Heart left ventricle (tissue), 13 donors: ENCODE measurements around the gene MICU1.

Source experiments
- POLR2A ChIP-seq, 2 donors: fragments of 450-650 bp; IDR thresholded peaks; one replicate each; pipeline ENCODE4 v1.6.1; 2017; ENCODE audit warnings: antibody characterized with exemption in 2 of 2, mild to moderate bottlenecking in 2 of 2, moderate library complexity in 2 of 2
- TF ChIP-seq, protein P1 (sequence below), 12 donors: fragments of 200-600 bp; sonication (generic) in 4 of 12; IDR thresholded peaks; one replicate each; pipeline versions ENCODE4 v1.5.0 to v1.8.0; 2018 to 2022; ENCODE audit warnings: antibody characterized with exemption in 12 of 12, mild to moderate bottlenecking in 5 of 12
- donor health status: ischemic (EF 13 %, LVEDD 7.1; RV severe dilation, severe dysfunction).
- donor health status: DM: no; HTN: yes; CAD: no.
- donor health status: DM: no; HTN: no; CAD: no.
- donor health status: ischemic (EF 25% LVEDD 6.9; RV normal size, moderate dysfunction).
- donor health status: ischemic (EF 25% LVEDD 5.7; RV mildly dilated, moderate dysfunction).
- donor health status: ischemic (EF 35%, LVEDD 5.7; RV mildly dilated, moderate dysfunction).
- donor health status: nonischemic (EF 11% LVEDD 7.7; RV severe dilation, severe dysfunction).
- donor health status: DM: yes; HTN: yes; CAD: no.
- donor health status: PGD.
- donor health status: ischemic (EF 29% LVEDD 5.4; RV normal size, mild dysfunction).
- donor health status: nonischemic (EF 23%, LVEDD 6.1; RV moderate dilation, normal function).

DNA sequence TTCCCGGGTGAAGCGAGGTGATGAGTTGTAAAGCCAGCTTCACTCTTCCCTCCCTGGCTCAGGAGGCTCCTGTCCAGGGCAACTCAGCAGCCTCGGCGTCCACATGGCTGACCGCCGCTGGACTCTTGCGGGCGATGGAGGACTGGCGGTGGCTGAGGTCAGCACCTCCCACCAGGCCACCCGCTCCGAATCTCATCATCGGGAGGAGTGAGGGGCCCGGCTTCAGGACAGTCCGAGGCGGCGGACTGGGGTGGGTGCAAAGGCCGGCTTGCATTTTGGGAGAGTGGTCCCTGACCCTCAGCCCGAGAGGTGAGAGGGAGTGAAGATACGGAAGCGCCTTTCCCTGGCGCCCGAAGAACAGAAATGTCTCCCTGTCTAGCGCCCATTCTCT, 271.9 kb downstream of the MICU1 start:
- TF ChIP-seq, protein P1, sequence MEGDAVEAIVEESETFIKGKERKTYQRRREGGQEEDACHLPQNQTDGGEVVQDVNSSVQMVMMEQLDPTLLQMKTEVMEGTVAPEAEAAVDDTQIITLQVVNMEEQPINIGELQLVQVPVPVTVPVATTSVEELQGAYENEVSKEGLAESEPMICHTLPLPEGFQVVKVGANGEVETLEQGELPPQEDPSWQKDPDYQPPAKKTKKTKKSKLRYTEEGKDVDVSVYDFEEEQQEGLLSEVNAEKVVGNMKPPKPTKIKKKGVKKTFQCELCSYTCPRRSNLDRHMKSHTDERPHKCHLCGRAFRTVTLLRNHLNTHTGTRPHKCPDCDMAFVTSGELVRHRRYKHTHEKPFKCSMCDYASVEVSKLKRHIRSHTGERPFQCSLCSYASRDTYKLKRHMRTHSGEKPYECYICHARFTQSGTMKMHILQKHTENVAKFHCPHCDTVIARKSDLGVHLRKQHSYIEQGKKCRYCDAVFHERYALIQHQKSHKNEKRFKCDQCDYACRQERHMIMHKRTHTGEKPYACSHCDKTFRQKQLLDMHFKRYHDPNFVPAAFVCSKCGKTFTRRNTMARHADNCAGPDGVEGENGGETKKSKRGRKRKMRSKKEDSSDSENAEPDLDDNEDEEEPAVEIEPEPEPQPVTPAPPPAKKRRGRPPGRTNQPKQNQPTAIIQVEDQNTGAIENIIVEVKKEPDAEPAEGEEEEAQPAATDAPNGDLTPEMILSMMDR (IDR thresholded peaks at IDR 0.05), result no peak
- no peak for TF ChIP-seq POLR2A (IDR thresholded peaks at IDR 0.05)
